ENCODE results near the gene MCC. TPM values are rescaled to one million over a fixed set of nuclear protein-coding genes. Genes with fewer than 3 reads are reported as not detected.

MCC gene
- total RNA-seq, 3 donors from 2014 or later (not counting 1 experiment from before 2014, with no cell fraction given), result 0.68 to 1.8 (median 1.4) TPM

GRCh38 chr5:113058269-113058668, 430.0 kb downstream of the MCC start:
- intact Hi-C loops (cut with micrococcal nuclease), result no loop called here
- Histone ChIP-seq H3K27ac (ENCODE audit: low read length) (no peak overlapping the region), H3K4me3 (ENCODE audit: low read length) (no peak overlapping the region), H3K27me3 (ENCODE audit: control insufficient read depth, insufficient read depth, low read length) (no peaks in the 10 kb centered on the region), H3K36me3 (ENCODE audit: control insufficient read depth, insufficient read depth, low read length) (no peaks in the 10 kb centered on the region), H3K9me3 (ENCODE audit: control insufficient read depth, insufficient read depth, low read length) (no peaks in the 10 kb centered on the region), H3K4me1 (ENCODE audit: control insufficient read depth, insufficient read depth, low read length) (no peaks in the 10 kb centered on the region)
- H3K4me3 Mint-ChIP-seq, result no peak overlapping the region
- H3K27ac Mint-ChIP-seq, result no peak overlapping the region
- peaks cover 0 to 8% of the 10 kb centered on the region in 2 donors for H3K4me1 Mint-ChIP-seq
- H3K27me3 Mint-ChIP-seq (ENCODE audit: low read depth in 2 of 2), result no peaks in the 10 kb centered on the region
- no peak for TF ChIP-seq CTCF (IDR thresholded peaks at IDR 0.05)
- no peak for ATAC-seq
- no peaks in the 10 kb centered on the region for H3K9me3 Mint-ChIP-seq
- H3K36me3 Mint-ChIP-seq, result no peaks in the 10 kb centered on the region
- DNase-seq, result no peak
- 96% methylated on average over 5 of the region's 5 CpGs for WGBS (ENCODE audit: insufficient coverage)

GRCh38 chr5:113057557-113057984, 430.7 kb downstream of the MCC start:
- WGBS (ENCODE audit: insufficient coverage), result 89% methylated on average over 14 of the region's 14 CpGs
- no peak overlapping the region for H3K4me3 Mint-ChIP-seq
- intact Hi-C loops (cut with micrococcal nuclease), result no loop called here

GRCh38 chr5:113056988-113057387, 431.3 kb downstream of the MCC start:
- no peak overlapping the region for H3K4me3 ChIP-seq (ENCODE audit: low read length)
- no peaks in the 10 kb centered on the region for H3K36me3 ChIP-seq (ENCODE audit: control insufficient read depth, insufficient read depth, low read length)
- Mint-ChIP-seq H3K4me3 (no peak overlapping the region), H3K36me3 (no peaks in the 10 kb centered on the region), H3K27me3 (ENCODE audit: low read depth in 2 of 2) (no peaks in the 10 kb centered on the region), H3K4me1 (no peaks in the 10 kb centered on the region), H3K9me3 (no peaks in the 10 kb centered on the region), H3K27ac (no peak overlapping the region)
- no peaks in the 10 kb centered on the region for H3K4me1 ChIP-seq (ENCODE audit: control insufficient read depth, insufficient read depth, low read length)
- no peaks in the 10 kb centered on the region for H3K27me3 ChIP-seq (ENCODE audit: control insufficient read depth, insufficient read depth, low read length)
- 81% methylated on average over 5 of the region's 5 CpGs for WGBS (ENCODE audit: insufficient coverage)
- ATAC-seq (no peak), DNase-seq (no peak)
- no peak for TF ChIP-seq CTCF (IDR thresholded peaks at IDR 0.05)
- no peak overlapping the region for H3K27ac ChIP-seq (ENCODE audit: low read length)
- intact Hi-C loops (cut with micrococcal nuclease), result no loop called here
- H3K9me3 ChIP-seq (ENCODE audit: control insufficient read depth, insufficient read depth, low read length), result no peaks in the 10 kb centered on the region

More at GRCh38 chr5:113057557-113057984, 430.7 kb downstream of the MCC start:
- H3K36me3 Mint-ChIP-seq, result no peaks in the 10 kb centered on the region
- no peaks in the 10 kb centered on the region for H3K9me3 Mint-ChIP-seq
- H3K4me1 Mint-ChIP-seq, result peaks cover 0 to 6% of the 10 kb centered on the region in 2 donors
- Histone ChIP-seq H3K27me3 (ENCODE audit: control insufficient read depth, insufficient read depth, low read length) (no peaks in the 10 kb centered on the region), H3K4me1 (ENCODE audit: control insufficient read depth, insufficient read depth, low read length) (no peaks in the 10 kb centered on the region), H3K27ac (ENCODE audit: low read length) (no peak overlapping the region), H3K9me3 (ENCODE audit: control insufficient read depth, insufficient read depth, low read length) (no peaks in the 10 kb centered on the region), H3K4me3 (ENCODE audit: low read length) (no peak overlapping the region), H3K36me3 (ENCODE audit: control insufficient read depth, insufficient read depth, low read length) (no peaks in the 10 kb centered on the region)
- H3K27me3 Mint-ChIP-seq (ENCODE audit: low read depth in 2 of 2), result no peaks in the 10 kb centered on the region
- no peak overlapping the region for H3K27ac Mint-ChIP-seq
- no peak for TF ChIP-seq CTCF (IDR thresholded peaks at IDR 0.05)
- ATAC-seq (no peak), DNase-seq (no peak)

- no peaks in the 10 kb centered on the region for H3K27me3 ChIP-seq (ENCODE audit: control insufficient read depth, insufficient read depth, low read length)
- Mint-ChIP-seq H3K27me3 (ENCODE audit: low read depth in 2 of 2) (peaks cover 0 to 2% of the 10 kb centered on the region in 2 donors), H3K4me3 (no peak overlapping the region), H3K9me3 (no peaks in the 10 kb centered on the region), H3K4me1 (peaks cover 0 to 6% of the 10 kb centered on the region in 2 donors), H3K27ac (no peak overlapping the region), H3K36me3 (no peaks in the 10 kb centered on the region)
- ATAC-seq (no peak), DNase-seq (no peak)
- TF ChIP-seq CTCF (IDR thresholded peaks at IDR 0.05), result no peak
- no peak overlapping the region for H3K27ac ChIP-seq (ENCODE audit: low read length)
- H3K36me3 ChIP-seq (ENCODE audit: control insufficient read depth, insufficient read depth, low read length), result no peaks in the 10 kb centered on the region
- 93% methylated on average over 11 of the region's 11 CpGs for WGBS (ENCODE audit: insufficient coverage)
- H3K4me3 ChIP-seq (ENCODE audit: low read length), result no peak overlapping the region
- H3K4me1 ChIP-seq (ENCODE audit: control insufficient read depth, insufficient read depth, low read length), result no peaks in the 10 kb centered on the region
- intact Hi-C loops (cut with micrococcal nuclease), result no loop called here
- no peaks in the 10 kb centered on the region for H3K9me3 ChIP-seq (ENCODE audit: control insufficient read depth, insufficient read depth, low read length)
Measured at GRCh38 chr5:113054899-113055298, 433.4 kb downstream of the MCC start.

Data from natural killer cell (primary cell).